ENCODE results near the gene CENPT.

CENPT gene

DNA sequence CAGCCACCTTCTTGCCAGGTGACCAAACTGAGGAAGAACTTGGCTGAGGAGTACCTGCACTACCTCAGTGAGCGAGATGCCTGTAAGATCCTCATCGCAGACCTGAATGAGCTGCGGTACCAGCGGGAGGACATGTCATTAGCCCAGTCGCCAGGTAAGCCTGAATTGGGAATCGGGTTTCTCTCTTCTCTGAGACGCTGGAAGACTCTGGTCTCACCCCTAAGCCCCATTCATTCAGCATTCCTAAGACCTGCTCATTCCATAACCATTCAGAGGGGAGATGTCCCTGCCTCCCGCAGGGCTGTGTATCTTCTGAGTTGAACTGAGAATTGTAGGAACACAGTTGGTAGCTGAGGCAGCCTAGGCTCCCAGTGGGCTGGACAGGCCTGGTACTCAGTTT, 22.4 kb downstream of the CENPT start:
- H3K4me3 ChIP-seq (ENCODE audit: insufficient read length, low read depth): no peak overlapping the region
- no peak overlapping the region for H3K9ac ChIP-seq (ENCODE audit: insufficient read length, low read depth)
- TF ChIP-seq YY1 (IDR thresholded peaks at IDR 0.05; ENCODE audit: insufficient read depth, insufficient read length) (no peak), SUZ12 (IDR thresholded peaks at IDR 0.05; ENCODE audit: extremely low read depth, insufficient read depth, insufficient read length) (no peak), ZNF274 (IDR thresholded peaks at IDR 0.05; ENCODE audit: low read depth, low read length) (no peak)
- no peaks in the 10 kb centered on the region for H3K9me3 ChIP-seq (ENCODE audit: insufficient read depth, low read length)
- peaks cover 12% of the 10 kb centered on the region for H3K4me1 ChIP-seq (ENCODE audit: insufficient read depth, insufficient read length)
- peaks cover 46% of the 10 kb centered on the region for H3K36me3 ChIP-seq (ENCODE audit: insufficient read depth, insufficient read length, low read length)
- DNase-seq (ENCODE audit: low read depth, low spot score): no peak
- H3K27me3 ChIP-seq (ENCODE audit: insufficient read depth, insufficient read length): no peaks in the 10 kb centered on the region

DNA sequence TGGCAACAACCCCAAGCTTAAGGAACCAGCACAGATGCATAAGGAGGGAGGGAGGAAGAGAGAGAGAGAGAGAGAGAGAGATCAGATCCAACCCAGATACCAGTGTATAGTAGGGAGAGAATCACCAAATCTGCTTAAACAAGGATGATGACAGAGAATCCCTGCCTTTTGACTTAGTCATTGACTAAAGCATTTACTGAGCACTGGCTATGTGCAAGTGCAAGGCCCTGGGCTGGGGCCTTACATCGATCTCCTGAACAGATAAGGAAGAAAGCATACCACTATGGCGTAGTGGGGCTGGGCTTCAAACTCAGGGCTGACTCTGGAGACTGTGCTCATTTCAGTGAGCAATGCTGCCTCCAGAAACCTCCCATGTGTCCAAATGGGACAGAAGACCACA, 25.0 kb downstream of the CENPT start:
- Histone ChIP-seq H3K36me3 (ENCODE audit: insufficient read depth, insufficient read length, low read length) (peaks cover 20% of the 10 kb centered on the region), H3K27me3 (ENCODE audit: insufficient read depth, insufficient read length) (no peaks in the 10 kb centered on the region), H3K4me3 (ENCODE audit: insufficient read length, low read depth) (no peak overlapping the region), H3K9me3 (ENCODE audit: insufficient read depth, low read length) (no peaks in the 10 kb centered on the region), H3K4me1 (ENCODE audit: insufficient read depth, insufficient read length) (peaks cover 12% of the 10 kb centered on the region), H3K9ac (ENCODE audit: insufficient read length, low read depth) (no peak overlapping the region)
- TF ChIP-seq YY1 (IDR thresholded peaks at IDR 0.05; ENCODE audit: insufficient read depth, insufficient read length): no peak
- no peak for TF ChIP-seq ZNF274 (IDR thresholded peaks at IDR 0.05; ENCODE audit: low read depth, low read length)
- TF ChIP-seq SUZ12 (IDR thresholded peaks at IDR 0.05; ENCODE audit: extremely low read depth, insufficient read depth, insufficient read length): no peak
- DNase-seq (ENCODE audit: low read depth, low spot score): no peak

DNA sequence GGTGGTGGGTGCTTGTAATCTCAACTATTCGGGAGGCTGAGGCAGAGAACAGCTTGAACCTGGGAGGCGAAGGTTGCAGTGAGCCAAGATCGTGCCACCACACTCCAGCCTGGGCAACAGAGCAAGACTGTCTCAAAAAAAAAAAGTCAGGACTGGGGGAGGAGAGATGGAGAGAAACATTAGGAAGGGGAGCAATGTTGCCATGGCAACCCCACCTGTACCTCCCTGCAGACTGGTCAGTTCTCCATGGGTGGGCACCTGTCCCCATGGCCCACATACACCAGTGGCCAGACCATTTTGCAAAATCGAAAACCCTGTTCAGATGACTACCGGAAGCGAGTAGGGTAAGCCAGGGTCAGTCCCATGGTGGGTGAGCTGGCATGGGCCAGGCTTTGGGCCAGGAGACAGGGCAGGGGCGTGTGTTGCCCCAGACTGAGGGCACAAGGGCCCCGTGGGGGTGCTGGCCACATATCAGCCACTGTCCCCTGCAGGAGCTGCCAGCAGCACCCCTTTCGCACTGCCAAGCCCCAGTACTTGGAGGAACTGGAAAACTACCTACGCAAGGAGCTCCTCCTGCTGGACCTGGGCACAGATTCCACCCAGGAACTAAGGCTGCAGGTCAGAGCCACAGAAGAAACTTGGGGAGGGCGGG, 26.8 kb downstream of the CENPT start:
- Histone ChIP-seq H3K27me3 (ENCODE audit: insufficient read depth, insufficient read length) (no peaks in the 10 kb centered on the region), H3K4me1 (ENCODE audit: insufficient read depth, insufficient read length) (peaks cover 10% of the 10 kb centered on the region), H3K4me3 (ENCODE audit: insufficient read length, low read depth) (no peak overlapping the region), H3K9ac (ENCODE audit: insufficient read length, low read depth) (no peak overlapping the region), H3K36me3 (ENCODE audit: insufficient read depth, insufficient read length, low read length) (peaks cover 2% of the 10 kb centered on the region), H3K9me3 (ENCODE audit: insufficient read depth, low read length) (no peaks in the 10 kb centered on the region)
- no peak for DNase-seq (ENCODE audit: low read depth, low spot score)
- TF ChIP-seq ZNF274 (IDR thresholded peaks at IDR 0.05; ENCODE audit: low read depth, low read length): no peak
- no peak for TF ChIP-seq YY1 (IDR thresholded peaks at IDR 0.05; ENCODE audit: insufficient read depth, insufficient read length)
- TF ChIP-seq SUZ12 (IDR thresholded peaks at IDR 0.05; ENCODE audit: extremely low read depth, insufficient read depth, insufficient read length): no peak

DNA sequence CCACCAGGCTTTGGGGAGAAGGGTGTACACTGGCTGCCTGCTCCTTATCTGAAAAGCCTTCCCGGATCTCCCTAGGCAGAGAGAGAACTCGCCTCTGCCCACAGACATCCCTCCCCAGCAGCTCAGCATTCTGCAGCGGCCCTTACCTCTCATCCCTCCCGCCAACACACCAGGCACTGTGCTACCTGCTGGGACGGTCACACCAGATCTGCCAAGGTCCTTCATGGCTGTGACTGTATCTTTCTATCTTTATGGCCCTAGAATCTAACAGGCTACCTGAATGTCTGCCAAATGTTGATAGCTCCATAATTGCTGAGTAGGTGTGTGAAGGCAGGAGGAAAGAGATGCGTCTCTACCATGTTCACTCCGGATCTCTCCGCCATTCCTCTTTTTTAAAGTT, 32.9 kb downstream of the CENPT start:
- no peak overlapping the region for H3K9ac ChIP-seq (ENCODE audit: insufficient read length, low read depth)
- no peaks in the 10 kb centered on the region for H3K9me3 ChIP-seq (ENCODE audit: insufficient read depth, low read length)
- no peaks in the 10 kb centered on the region for H3K4me1 ChIP-seq (ENCODE audit: insufficient read depth, insufficient read length)
- no peaks in the 10 kb centered on the region for H3K27me3 ChIP-seq (ENCODE audit: insufficient read depth, insufficient read length)
- no peak for TF ChIP-seq YY1 (IDR thresholded peaks at IDR 0.05; ENCODE audit: insufficient read depth, insufficient read length)
- TF ChIP-seq ZNF274 (IDR thresholded peaks at IDR 0.05; ENCODE audit: low read depth, low read length): no peak
- TF ChIP-seq SUZ12 (IDR thresholded peaks at IDR 0.05; ENCODE audit: extremely low read depth, insufficient read depth, insufficient read length): no peak
- DNase-seq (ENCODE audit: low read depth, low spot score): no peak
- no peaks in the 10 kb centered on the region for H3K36me3 ChIP-seq (ENCODE audit: insufficient read depth, insufficient read length, low read length)
- no peak overlapping the region for H3K4me3 ChIP-seq (ENCODE audit: insufficient read length, low read depth)

DNA sequence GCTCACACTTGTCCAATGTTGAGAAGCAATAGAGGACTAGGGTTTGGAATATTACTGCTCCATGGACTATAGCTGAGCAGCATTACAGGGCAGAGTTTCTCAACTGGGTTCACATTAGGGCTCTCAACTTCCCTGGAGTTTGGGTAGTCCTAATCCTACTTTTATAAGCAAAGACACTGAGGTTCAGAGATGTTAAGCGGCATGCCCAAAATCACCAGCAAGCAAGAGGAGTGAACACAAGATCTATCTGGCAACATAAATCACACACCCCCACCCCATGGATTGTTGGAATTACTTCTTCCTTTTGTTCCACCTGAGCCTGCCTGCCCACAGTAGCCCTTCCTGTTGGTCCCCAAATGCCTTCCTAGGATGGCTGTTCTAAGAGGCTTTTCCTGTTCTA, 35.6 kb downstream of the CENPT start:
- Histone ChIP-seq H3K27me3 (ENCODE audit: insufficient read depth, insufficient read length) (no peaks in the 10 kb centered on the region), H3K4me3 (ENCODE audit: insufficient read length, low read depth) (no peak overlapping the region), H3K9ac (ENCODE audit: insufficient read length, low read depth) (no peak overlapping the region), H3K9me3 (ENCODE audit: insufficient read depth, low read length) (no peaks in the 10 kb centered on the region), H3K36me3 (ENCODE audit: insufficient read depth, insufficient read length, low read length) (no peaks in the 10 kb centered on the region), H3K4me1 (ENCODE audit: insufficient read depth, insufficient read length) (no peaks in the 10 kb centered on the region)
- no peak for DNase-seq (ENCODE audit: low read depth, low spot score)
- TF ChIP-seq ZNF274 (IDR thresholded peaks at IDR 0.05; ENCODE audit: low read depth, low read length) (no peak), YY1 (IDR thresholded peaks at IDR 0.05; ENCODE audit: insufficient read depth, insufficient read length) (no peak), SUZ12 (IDR thresholded peaks at IDR 0.05; ENCODE audit: extremely low read depth, insufficient read depth, insufficient read length) (no peak)

DNA sequence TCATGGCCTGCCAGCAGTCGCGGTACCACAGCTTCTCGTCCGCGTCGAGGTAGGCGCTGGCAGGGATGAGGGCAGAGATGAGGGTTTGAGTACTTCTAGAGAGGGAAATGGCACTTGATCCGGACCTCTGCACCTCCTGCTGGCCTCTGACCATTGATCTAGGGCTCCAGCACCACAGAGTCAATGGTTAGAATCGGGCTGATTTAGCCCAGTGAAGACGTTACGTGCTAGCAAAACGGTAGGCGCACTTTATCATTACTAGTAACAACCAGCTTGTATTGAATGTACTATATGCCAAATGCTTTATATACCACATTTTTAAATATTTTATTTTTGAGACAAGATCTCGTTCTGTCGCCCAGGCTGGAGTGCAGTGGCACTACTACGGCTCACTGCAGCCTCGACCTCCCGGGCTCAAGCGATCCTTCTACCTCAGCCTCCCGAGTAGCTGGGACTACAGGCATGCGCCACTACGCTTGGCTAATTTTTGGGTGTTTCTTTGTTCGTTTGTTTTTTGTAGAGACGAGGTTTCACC, 40.3 kb downstream of the CENPT start:
- no peaks in the 10 kb centered on the region for H3K27me3 ChIP-seq (ENCODE audit: insufficient read depth, insufficient read length)
- no peaks in the 10 kb centered on the region for H3K9me3 ChIP-seq (ENCODE audit: insufficient read depth, low read length)
- H3K4me1 ChIP-seq (ENCODE audit: insufficient read depth, insufficient read length): peaks cover 7% of the 10 kb centered on the region
- H3K9ac ChIP-seq (ENCODE audit: insufficient read length, low read depth): peak overlapping the region; percentile 79
- TF ChIP-seq ZNF274 (IDR thresholded peaks at IDR 0.05; ENCODE audit: low read depth, low read length) (no peak), YY1 (IDR thresholded peaks at IDR 0.05; ENCODE audit: insufficient read depth, insufficient read length) (no peak), SUZ12 (IDR thresholded peaks at IDR 0.05; ENCODE audit: extremely low read depth, insufficient read depth, insufficient read length) (no peak)
- H3K4me3 ChIP-seq (ENCODE audit: insufficient read length, low read depth): peak overlapping the region; percentile 93
- DNase-seq (ENCODE audit: low read depth, low spot score): no peak
- H3K36me3 ChIP-seq (ENCODE audit: insufficient read depth, insufficient read length, low read length): peaks cover 28% of the 10 kb centered on the region

DNA sequence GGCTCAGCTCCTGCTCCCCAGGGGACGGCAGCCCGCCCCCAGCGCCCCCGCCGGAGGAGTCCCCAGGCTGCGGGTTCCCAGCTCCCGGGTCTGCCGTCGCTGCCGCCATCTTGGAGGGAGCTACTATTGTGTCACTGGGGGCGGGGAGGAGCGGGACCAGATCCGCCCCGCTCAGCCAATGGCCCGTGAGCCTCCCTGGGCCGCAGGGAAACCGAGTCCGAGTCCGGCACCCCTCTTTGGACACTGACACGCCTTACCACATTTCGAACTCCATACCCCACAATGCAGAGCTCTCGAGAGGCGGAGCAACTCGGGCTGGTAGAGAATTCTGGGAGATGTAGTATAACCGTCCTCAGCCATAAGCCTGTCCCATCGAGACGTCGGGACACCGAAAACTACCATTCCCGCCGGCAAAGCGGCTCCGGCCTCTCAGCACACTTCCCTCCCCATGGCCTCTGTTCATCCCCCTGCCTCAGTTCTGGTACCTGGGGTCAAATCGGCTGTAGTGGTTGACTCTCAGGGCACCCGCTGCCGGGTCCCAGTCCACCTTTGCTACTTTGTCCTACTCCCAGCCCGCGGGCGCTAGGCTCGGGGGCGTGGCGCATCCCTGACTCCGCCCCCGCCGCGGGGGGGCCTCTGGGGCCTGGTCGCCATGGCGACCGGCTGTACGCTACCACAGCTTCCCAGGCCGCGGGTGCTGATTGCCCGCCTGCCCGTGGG, 40.9 kb downstream of the CENPT start, which contains the start of the genes RANBP10 and TSNAXIP1:
TSS of gene RANBP10 (minus strand) at position 133 of the 720 bp plus-strand sequence. CDS start at position 109, 24 bp downstream.
TSS of gene TSNAXIP1 (plus strand) at position 462 of the 720 bp plus-strand sequence. CDS start 261 bp downstream, outside the sequence.
- Histone ChIP-seq H3K9ac (ENCODE audit: insufficient read length, low read depth) (peak within 1 kb of the TSS; percentile 92), H3K9me3 (ENCODE audit: insufficient read depth, low read length) (no peaks in the 10 kb centered on the region), H3K4me1 (ENCODE audit: insufficient read depth, insufficient read length) (peaks cover 7% of the 10 kb centered on the region), H3K36me3 (ENCODE audit: insufficient read depth, insufficient read length, low read length) (peaks cover 33% of the 10 kb centered on the region), H3K4me3 (ENCODE audit: insufficient read length, low read depth) (peak within 1 kb of the TSS; percentile 93), H3K27me3 (ENCODE audit: insufficient read depth, insufficient read length) (no peaks in the 10 kb centered on the region)
- TF ChIP-seq ZNF274 (IDR thresholded peaks at IDR 0.05; ENCODE audit: low read depth, low read length): no peak
- TF ChIP-seq YY1 (IDR thresholded peaks at IDR 0.05; ENCODE audit: insufficient read depth, insufficient read length): peak; percentile 77
- DNase-seq (ENCODE audit: low read depth, low spot score): peak; percentile 98
